DOHH2 (cell line): Measurements from ENCODE around the gene EYA2.

Experiments
- H3F3A ChIP-seq: fragments of 200-600 bp; sonication (generic), shearing (Covaris generic); 2 replicates; pipeline ENCODE4 v1.6.0; 2016; ENCODE audit warnings: antibody characterized with exemption, mild to moderate bottlenecking; ENCODE audit not compliant: control insufficient read depth, insufficient read depth
- H3K27ac ChIP-seq: fragments of 200-600 bp; sonication (generic); 2 replicates; pipeline ENCODE4 v1.5.1; 2014; ENCODE audit warnings: low read depth, mild to moderate bottlenecking, low read length, moderate library complexity
- H3K27me3 ChIP-seq: fragments of 200-600 bp; sonication (generic); 2 replicates; pipeline ENCODE4 v1.6.1; 2014; ENCODE audit warnings: mild to moderate bottlenecking, low read length, mixed read lengths; ENCODE audit not compliant: control insufficient read depth
- H3K36me3 ChIP-seq: fragments of 200-600 bp; sonication (generic); 2 replicates; pipeline ENCODE4 v1.6.1; 2014; ENCODE audit warnings: mild to moderate bottlenecking, low read length, moderate library complexity, mixed read lengths; ENCODE audit not compliant: control insufficient read depth
- H3K4me1 ChIP-seq: fragments of 200-600 bp; sonication (generic); 2 replicates; pipeline ENCODE4 v1.6.1; 2014; ENCODE audit warnings: mild to moderate bottlenecking, low read length, mixed read lengths; ENCODE audit not compliant: control insufficient read depth
- H3K4me2 ChIP-seq: fragments of 200-600 bp; sonication (generic); 2 replicates; pipeline ENCODE4 v1.6.0; 2014; ENCODE audit warnings: mild to moderate bottlenecking, low read length, moderate library complexity
- H3K4me3 ChIP-seq: fragments of 200-600 bp; sonication (generic); 2 replicates; pipeline ENCODE4 v1.5.1; 2014; ENCODE audit warnings: mild to moderate bottlenecking, low read length, mixed read lengths
- H3K79me2 ChIP-seq: fragments of 200-600 bp; sonication (generic); 2 replicates; pipeline ENCODE4 v1.6.1; 2014; ENCODE audit warnings: mild to moderate bottlenecking, low read length, mixed read lengths; ENCODE audit not compliant: control insufficient read depth
- H3K9me2 ChIP-seq: fragments of 200-600 bp; sonication (generic); replicated peaks from 2 replicates; pipeline ENCODE4 v1.6.1; 2014; ENCODE audit warnings: mild to moderate bottlenecking, low read length, mixed read lengths; ENCODE audit not compliant: control insufficient read depth
- H3K9me3 ChIP-seq: fragments of 200-600 bp; sonication (generic); 2 replicates; pipeline ENCODE4 v1.6.1; 2014; ENCODE audit warnings: antibody characterized with exemption, low read length, mixed read lengths; ENCODE audit not compliant: control insufficient read depth, insufficient read depth
- H4K20me1 ChIP-seq: fragments of 200-600 bp; sonication (generic); 2 replicates; pipeline ENCODE4 v1.6.0; 2014; ENCODE audit warnings: low read depth, mild to moderate bottlenecking, antibody characterized with exemption, low read length, moderate library complexity; ENCODE audit not compliant: control insufficient read depth, insufficient read depth
- CTCF ChIP-seq: fragments of 200-600 bp; sonication (generic); IDR thresholded peaks from one replicate; pipeline ENCODE4 v1.5.1; 2014; ENCODE audit warnings: antibody characterized with exemption, mild to moderate bottlenecking, low read depth, low read length; ENCODE audit not compliant: poor library complexity, severe bottlenecking
- EZH2phosphoT487 ChIP-seq: fragments of 200-600 bp; sonication (generic); IDR thresholded peaks from 2 replicates; pipeline ENCODE4 v1.6.1; 2017; ENCODE audit warnings: borderline replicate concordance, mild to moderate bottlenecking, antibody characterized with exemption, low read length, moderate library complexity, mixed read lengths

EYA2 gene

GRCh38 chr20:47095690-47096089, 201.0 kb downstream of the EYA2 start:
- Histone ChIP-seq H3K4me3 (no peak overlapping the region), H3K27me3 (no peaks in the 10 kb centered on the region; the same call in none of the 2 replicates), H3F3A (no peaks in the 10 kb centered on the region), H3K4me1 (no peaks in the 10 kb centered on the region), H4K20me1 (no peaks in the 10 kb centered on the region), H3K9me2 (no peaks in the 10 kb centered on the region), H3K4me2 (no peak overlapping the region), H3K27ac (no peak overlapping the region), H3K9me3 (peaks cover 3% of the 10 kb centered on the region; the same call in 1 of the 2 replicates), H3K36me3 (no peaks in the 10 kb centered on the region), H3K79me2 (no peaks in the 10 kb centered on the region)
- TF ChIP-seq EZH2phosphoT487 (no peak), CTCF (no peak)

- Histone ChIP-seq H3K36me3 (no peaks in the 10 kb centered on the region), H3K9me3 (peaks cover 3% of the 10 kb centered on the region; the same call in 1 of the 2 replicates), H3K4me2 (no peak overlapping the region), H4K20me1 (no peaks in the 10 kb centered on the region), H3K27me3 (no peaks in the 10 kb centered on the region; the same call in none of the 2 replicates), H3K79me2 (no peaks in the 10 kb centered on the region), H3K4me1 (no peaks in the 10 kb centered on the region), H3K9me2 (no peaks in the 10 kb centered on the region), H3K27ac (no peak overlapping the region), H3F3A (no peaks in the 10 kb centered on the region), H3K4me3 (no peak overlapping the region)
- TF ChIP-seq CTCF = no peak
- TF ChIP-seq EZH2phosphoT487 = no peak
Observed at GRCh38 chr20:47097691-47098622, 203.3 kb downstream of the EYA2 start.

- no peaks in the 10 kb centered on the region for H3F3A ChIP-seq
- no peaks in the 10 kb centered on the region for H4K20me1 ChIP-seq
- no peaks in the 10 kb centered on the region for H3K36me3 ChIP-seq
- peaks cover 6% of the 10 kb centered on the region; the same call in 1 of the 2 replicates for H3K9me3 ChIP-seq
- H3K9me2 ChIP-seq = no peaks in the 10 kb centered on the region
- no peaks in the 10 kb centered on the region for H3K4me1 ChIP-seq
- TF ChIP-seq EZH2phosphoT487 = no peak
- no peak for TF ChIP-seq CTCF
- H3K4me2 ChIP-seq = no peak overlapping the region
- no peak overlapping the region for H3K27ac ChIP-seq
- no peaks in the 10 kb centered on the region; the same call in none of the 2 replicates for H3K27me3 ChIP-seq
- H3K79me2 ChIP-seq = no peaks in the 10 kb centered on the region
- no peak overlapping the region for H3K4me3 ChIP-seq
Observed at GRCh38 chr20:47099093-47099492, 204.4 kb downstream of the EYA2 start.
